Stimulated activated CD8-positive, alpha-beta memory T cell treated with anti-CD3 and anti-CD28 coated beads, Interleukin-15, amount 100 ng/mL, for 4 hours (primary cell): ENCODE measurements around the gene SLC22A17.

Source experiments
- DNase-seq, 2 donors: peaks; one replicate each; pipeline ENCODE4 v3.0.0-alpha.2; 2020; ENCODE audit warnings: low read depth in 2 of 2

SLC22A17 gene

DNA sequence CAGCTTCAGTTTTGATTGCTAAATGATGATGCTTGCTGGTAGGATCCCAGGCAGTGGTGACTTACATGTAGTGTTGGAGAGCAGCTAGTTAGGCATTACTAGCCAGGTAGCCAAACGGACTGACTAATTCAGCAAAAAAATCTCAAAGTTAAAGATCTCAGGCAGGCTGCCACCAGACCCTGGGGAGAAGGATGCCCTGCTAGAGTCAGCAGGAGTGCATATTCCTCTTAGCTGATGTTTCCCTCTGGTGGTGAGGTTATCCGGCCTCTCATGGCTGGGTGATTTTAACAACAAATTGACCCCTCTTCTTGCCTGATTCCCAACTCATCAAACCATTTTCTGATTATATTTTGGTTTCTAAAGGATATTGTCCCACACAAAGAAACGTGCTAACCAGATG is 9.5 kb upstream of the SLC22A17 start:
- no peak for DNase-seq

- no peak for DNase-seq
Observed at GRCh38 chr14:23361763-23362162, 9.1 kb upstream of the SLC22A17 start.

DNA sequence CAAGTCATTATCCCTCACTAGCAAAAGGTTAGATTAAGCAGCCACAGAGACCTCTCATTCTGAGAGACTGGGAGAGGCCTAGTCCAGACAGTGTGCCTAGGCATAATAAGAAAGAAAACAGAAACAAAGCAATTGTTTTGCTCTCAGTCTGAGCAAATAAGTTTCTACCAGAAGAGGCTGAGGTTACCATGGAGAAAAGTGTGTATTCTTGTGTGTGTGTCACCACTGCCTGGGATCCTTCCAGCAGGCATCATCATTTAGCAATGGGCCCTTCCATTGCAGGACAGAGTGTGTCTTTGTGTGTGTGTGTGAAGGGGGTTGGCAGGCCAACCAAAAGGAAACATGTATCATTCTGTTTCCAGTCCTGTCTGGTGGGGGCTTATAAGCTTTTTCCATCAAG is 8.6 kb upstream of the SLC22A17 start:
- no peak for DNase-seq

GRCh38 chr14:23360496-23360895 is 7.8 kb upstream of the SLC22A17 start:
- DNase-seq: no peak

DNA sequence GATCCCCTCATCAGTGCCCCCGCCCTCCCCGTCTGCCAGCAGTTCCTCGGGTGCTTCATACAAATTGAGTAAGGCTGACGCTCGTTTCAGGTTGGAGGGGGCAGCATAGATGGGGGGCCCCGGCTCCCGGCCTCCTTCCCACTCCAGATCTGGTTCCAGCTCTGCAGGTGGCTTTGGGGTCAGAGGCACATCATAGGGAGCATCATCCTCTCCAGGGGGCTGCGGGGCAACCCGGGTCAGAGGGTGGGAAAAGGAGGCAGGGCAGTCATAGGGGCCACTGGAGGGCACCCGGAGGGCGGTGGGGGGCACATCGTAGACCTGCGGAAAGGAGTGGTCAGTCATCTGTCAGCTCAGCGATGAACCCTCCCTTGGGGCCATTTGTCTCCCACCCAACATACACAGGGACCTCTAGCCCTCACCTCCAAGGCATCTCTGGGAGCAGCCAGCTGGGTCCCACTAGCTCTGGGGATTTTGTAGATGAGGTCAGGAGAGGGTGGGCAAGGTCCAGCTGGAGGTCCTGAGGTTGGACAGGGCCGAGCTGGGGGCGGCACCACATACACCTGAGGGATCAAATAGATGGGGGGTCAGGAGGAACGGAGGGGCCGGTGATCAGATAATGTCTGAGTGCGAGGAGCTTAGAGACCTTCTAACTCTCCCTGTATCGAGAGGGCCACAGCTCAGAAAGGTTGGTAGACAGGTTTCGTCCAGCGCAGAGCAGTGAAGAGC is 7.2 kb upstream of the SLC22A17 start:
- no peak for DNase-seq

GRCh38 chr14:23359167-23359626 is 6.5 kb upstream of the SLC22A17 start:
- no peak for DNase-seq

DNA sequence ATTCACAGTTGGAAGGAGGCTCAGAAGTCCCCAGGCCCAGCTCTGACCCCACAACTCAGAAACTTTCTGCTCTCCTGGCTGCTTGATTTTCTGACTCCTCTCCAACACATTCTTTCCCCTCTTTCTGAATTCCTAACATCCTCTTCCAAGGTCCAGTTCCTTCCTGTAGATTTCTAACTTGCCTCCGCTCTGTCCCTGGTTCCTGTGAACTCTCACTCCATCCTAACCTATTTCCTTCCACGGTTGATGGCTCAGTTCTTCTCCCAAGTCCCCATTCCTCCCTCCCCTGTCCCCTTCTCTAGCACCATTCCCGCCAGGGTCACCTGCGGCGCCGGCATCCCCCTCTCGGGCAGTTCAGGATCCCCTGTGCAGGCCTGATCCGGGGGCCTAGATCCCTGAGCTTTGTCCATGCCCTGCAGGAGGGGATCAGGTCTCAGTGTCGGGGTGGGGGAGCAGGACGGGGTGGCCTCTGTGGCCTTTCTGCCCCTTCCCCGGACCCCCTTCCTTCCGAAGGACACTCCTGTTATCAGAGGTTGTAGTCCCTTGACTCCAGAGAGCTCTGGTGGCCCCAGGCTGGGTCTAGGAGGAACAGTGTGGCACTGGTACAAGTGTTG is 6.0 kb upstream of the SLC22A17 start:
- no peak for DNase-seq

DNA sequence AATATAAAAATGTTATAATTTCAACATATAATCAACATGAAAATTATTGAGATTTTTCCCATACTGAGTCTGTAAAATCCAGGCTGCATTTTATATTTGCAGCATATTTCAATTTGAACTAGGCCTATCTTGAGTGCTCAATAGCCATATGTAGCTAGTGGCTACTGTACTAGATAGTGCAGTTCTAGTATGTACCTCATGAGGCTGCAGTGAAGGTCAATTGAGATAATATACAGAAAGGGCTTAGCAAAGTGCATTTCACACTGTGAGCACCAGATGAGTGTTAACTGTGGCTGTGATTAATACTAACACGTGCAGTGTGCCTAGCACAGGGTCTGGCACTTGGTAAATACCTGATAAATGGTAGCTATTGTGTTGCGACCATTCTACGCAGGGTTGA is 5.4 kb upstream of the SLC22A17 start:
- DNase-seq: no peak

GRCh38 chr14:23357261-23357660 is 4.6 kb upstream of the SLC22A17 start:
- DNase-seq: no peak

- DNase-seq: no peak
Observed at GRCh38 chr14:23356662-23357061, 4.0 kb upstream of the SLC22A17 start.

- no peak for DNase-seq
Observed at GRCh38 chr14:23355871-23356435, 3.3 kb upstream of the SLC22A17 start.

- no peak for DNase-seq
Observed at GRCh38 chr14:23354990-23355389, 2.3 kb upstream of the SLC22A17 start.

DNA sequence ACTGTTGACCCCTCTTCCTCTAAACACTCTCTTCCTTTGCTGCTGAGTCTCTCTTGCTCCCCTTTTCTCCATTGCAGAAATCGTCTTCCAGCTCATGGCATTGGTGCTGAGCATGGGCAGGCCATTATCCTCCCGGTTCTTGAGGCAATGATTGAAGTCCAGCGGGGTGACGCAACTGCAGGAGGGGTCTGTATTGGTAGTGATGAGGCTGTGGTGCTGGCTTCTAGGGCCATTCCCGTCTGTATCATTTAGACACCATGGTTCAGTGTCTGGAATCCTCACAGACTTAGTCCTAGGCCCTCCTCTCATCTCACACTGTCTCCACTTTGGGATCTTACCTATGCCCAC is 720 bp upstream of the SLC22A17 start:
- DNase-seq: no peak

GRCh38 chr14:23351681-23352505 is 794 bp downstream of the SLC22A17 start:
- DNase-seq: no peak

DNA sequence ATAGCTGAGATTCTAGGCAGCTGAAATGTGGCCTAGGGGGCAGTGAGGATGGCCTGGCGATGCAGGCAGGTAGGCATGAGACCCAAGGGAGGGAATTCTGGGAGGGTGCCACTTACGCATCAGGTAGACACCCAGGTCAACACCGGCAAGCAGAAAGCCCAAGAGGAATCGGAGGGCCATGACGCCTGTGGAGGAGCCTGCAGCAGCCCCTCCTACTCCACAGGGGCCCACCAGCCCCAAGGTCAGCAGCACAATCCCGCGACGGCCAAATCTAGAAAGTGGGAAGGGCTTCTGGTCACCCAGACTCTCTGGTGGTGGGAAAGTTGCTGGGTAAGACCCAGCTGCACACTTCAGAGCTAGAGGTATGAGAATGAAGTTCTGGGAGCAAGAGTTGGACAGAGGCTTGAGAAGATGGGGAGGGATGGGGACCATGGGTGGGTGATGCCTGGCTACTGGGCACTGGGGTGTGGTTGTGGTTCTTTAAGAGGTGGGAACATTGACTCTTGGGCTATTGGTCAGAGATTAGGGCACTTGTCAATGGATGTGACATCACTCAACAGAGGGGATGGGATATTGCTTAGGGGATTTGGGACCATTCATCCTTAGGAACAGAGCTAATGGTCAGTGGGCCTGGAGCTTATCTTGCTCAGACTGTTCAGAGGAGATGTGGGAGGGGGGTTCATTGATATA is 3.4 kb downstream of the SLC22A17 start:
- no peak for DNase-seq

GRCh38 chr14:23348297-23348655 is 4.4 kb downstream of the SLC22A17 start:
- DNase-seq: no peak

DNA sequence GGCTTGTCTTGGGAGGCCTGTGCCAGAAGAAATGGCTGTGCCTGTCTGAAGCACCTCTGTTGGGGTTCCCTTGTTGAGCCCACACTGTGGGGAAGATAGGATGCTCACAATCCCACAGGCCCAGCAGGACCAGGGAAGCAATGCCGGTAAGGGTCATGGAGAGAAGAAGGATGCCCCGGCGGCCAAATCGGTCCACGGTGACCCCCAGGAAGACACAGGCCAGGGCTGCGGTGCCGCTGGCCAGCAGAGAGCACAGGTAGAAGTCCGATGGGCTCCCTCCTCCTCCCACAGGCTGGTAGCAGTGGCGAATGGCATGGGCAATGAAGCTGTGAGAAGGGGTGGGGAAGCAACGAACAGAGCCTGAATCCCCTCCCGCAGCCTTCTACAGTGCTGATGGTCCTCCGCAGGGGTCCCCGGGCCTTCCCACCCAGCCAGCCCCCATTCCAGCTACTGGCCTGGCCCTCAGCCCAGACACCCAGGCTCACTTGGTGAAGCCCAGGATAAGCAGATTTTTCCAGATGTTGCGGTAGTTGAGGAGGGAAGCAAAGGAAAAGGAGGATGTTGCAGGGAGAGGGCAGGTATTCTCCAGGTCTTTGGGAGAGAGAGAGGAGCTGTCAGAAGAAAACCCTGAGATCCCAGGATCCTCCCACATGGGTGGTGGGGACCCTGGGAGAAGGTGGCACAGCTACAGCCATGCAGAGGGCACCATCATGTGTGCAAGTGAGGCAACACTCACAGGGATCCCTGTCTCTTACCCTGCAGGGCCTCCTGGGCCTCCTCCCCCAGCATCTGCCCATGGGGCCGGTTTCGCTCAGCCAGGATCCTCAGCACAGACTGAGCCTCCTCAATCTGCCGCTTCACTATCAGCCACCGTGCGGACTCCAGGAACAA is 5.0 kb downstream of the SLC22A17 start:
- no peak for DNase-seq

- DNase-seq: no peak
Observed at GRCh38 chr14:23346693-23347405, 5.8 kb downstream of the SLC22A17 start.

DNA sequence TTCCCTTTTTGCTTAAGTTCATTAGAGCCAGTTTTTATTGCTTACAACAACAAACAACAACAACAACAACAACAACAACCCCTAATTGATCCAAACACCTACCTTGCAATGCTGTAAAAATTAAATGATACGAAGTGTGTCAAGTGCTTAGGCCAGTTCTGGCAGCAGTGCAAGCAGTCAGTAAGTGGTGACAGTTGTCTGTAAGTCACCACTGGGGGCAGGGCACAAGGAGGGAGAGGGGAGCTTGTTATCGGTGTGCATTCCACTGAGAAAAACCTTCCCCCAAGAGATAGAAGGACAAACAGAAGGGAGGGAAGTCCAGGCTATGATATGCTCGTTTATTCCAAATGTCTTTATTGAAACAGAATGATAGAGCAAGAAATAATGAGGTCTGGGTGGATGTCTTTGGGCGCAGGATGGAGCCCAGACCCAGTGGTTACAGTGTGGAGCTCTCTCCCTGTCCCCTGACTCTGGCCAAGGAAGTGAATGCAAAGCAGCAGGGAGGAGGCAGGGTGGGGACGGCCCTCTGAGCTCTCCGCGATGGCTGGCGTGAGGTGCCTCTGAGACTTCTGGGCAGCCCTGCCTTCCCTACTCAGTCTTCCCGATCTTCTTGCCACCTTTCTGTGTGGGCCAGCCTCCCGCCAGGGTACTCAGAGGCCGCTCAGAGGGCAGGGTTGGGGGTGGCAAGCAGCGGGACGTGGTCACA is 6.5 kb downstream of the SLC22A17 start:
- DNase-seq: no peak

DNA sequence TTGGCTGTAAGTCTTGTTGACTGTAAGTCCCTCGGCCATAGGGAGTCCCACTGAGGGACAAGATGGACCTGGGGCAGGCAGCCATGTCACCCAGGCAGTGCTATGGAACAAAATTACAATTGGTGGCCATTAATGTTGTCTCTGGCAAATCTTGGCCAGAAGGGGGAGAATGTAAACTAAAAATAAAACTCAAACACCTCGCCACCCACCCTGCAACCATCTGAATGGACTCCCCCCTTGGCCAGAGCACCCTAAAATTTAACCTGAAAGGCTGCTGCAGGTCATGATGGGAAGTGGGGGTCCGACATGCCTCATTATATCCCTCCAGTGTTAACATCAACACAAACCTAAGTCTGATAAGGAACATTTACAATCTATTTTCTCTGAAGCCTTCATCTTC is 8.2 kb downstream of the SLC22A17 start:
- no peak for DNase-seq
